HG03196 (cell line): ENCODE results near the gene THAP12.
"Not testable (repeated sequence)": the region's sequence is repeated elsewhere in the genome, so short reads cannot be mapped to it uniquely, and the experiment has no call there.

ENCODE experiments used
- ATAC-seq: cut with Tn5 transposase; IDR thresholded peaks from one replicate; pipeline ENCODE4 v1.9.1; 2021; ENCODE audit not compliant: unreplicated experiment

The THAP12 gene

DNA sequence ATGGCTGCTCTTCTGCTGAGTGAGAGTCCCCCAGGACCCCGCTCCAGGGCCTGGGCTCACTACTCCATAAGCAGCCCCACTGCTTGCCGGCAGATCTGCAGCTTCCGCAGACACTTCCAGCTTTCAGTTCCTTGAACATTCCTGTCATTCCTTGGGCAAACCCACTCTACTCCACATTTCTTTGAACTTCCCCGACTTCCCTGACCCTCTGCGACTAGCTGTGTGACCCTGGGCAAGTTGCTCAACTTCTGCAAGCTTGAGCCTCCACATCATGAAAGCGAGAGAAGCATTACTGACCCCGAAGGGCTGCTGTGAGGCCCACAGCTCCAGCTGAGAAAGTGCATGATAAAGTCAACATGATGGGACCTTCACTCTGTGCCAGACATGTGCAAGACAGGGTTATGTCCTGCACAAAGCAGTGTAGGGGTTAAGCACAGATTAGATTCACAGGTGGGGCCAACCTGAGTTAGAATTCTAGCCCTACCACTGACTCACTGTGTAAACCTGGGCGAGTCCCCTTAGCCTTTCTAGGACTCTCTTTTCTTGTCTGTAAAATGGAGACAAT is 51.8 kb downstream of the THAP12 start:
- ATAC-seq = no peak

- ATAC-seq = no peak
Measured at GRCh38 chr11:76327756-76328388, 53.1 kb downstream of the THAP12 start.

- ATAC-seq = no peak
Measured at GRCh38 chr11:76327202-76327601, 53.7 kb downstream of the THAP12 start.

DNA sequence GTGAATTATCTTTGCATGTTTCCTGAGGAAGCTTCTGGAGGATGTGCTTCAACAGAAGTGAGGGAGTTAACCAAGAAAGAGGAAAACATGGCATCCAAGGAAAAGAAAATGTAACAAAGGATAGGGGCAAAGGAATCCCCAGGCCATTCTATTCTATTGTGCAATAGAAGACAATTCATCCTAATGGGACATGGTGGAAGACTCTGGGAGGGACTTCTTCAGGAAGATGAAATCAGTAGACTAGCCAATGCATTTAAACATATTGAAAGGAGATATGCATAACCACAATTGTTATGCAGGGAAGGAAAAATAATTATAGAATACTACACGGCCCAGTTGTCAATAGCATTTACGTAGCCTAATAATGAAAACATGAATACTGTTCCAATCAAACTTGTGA is 55.7 kb downstream of the THAP12 start:
- ATAC-seq = no peak

DNA sequence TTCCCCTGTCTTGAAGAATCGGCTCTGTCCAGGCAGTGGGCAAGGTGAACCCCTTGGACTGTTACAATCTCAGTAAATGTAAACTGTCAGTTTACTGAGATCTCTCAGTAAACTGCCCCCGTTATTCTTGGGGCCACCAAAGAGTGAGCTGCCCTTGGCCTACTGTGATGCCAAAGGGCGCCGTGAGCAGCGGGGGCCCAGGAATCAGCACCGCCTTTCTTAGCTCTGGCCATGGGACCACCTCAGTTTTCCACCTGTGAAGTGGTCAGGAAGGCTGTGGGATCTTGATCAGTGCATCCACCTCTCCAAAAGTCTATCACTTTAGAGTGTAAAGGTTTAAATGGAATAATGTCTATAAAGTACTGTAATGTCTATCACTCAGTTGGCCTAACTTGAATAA is 57.1 kb downstream of the THAP12 start:
- no peak for ATAC-seq

GRCh38 chr11:76323375-76323774 is 57.6 kb downstream of the THAP12 start:
- ATAC-seq = not testable (repeated sequence)

- no peak for ATAC-seq
Measured at GRCh38 chr11:76322942-76323341, 58.0 kb downstream of the THAP12 start.

DNA sequence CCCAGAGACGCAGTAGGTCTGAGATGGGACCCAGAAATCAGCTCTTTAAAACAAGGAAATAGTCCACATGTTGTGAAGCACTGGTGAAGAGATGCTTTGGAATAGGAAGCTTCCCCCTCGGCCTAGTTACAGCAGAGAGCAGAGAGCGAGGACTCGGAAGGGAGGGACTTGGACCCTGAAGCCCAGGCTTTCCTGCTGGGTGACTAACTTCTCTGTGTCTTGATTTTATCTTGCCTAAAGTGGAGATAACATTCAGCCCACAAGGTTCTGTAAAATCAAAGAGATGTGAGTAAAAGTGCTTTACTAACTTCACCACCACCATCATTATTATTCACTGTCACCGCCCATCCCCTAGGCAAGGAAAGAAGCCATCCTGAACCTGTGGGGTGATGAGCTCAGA is 58.4 kb downstream of the THAP12 start:
- ATAC-seq = no peak

DNA sequence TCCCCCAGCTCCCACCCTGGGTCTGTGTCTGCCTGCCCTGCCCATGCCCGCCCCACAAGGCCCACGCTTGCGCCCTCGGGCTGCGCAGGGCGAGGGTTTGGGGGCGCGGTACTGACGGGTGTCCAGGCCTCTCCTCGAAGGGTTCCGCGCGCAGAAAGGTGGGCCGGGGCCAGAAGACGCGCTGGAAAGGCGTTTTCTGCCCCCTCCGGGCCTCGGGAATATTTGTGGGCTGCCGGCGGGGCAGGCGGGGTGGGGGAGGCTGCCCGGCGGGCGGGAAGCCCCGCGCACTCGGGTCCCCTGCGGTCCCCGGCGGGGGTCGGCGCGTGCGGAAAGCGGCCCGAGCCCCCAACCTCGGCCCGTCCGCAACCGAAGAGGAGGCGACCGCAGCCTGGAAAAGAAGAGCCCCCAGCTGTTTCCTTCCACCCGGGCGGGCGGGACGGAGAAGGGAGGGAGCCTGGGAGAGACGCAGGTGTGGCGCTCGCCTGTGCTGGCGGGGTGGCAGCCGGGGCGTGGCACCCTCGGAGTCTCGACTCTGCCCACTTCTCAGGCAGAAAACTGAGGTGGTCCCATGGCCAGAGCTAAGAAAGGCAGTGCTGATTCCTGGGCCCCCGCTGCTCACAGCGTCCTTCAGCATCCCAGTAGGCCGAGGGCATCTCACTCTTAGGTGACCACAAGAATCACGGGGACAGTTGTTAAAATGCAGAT is 59.0 kb downstream of the THAP12 start:
- ATAC-seq = no peak

GRCh38 chr11:76321340-76321739 is 59.6 kb downstream of the THAP12 start:
- no peak for ATAC-seq

- no peak for ATAC-seq
Measured at GRCh38 chr11:76320929-76321328, 60.0 kb downstream of the THAP12 start.

GRCh38 chr11:76319798-76320197 is 61.1 kb downstream of the THAP12 start:
- ATAC-seq = not testable (repeated sequence)

- no peak for ATAC-seq
Measured at GRCh38 chr11:76318744-76319384, 62.1 kb downstream of the THAP12 start.

DNA sequence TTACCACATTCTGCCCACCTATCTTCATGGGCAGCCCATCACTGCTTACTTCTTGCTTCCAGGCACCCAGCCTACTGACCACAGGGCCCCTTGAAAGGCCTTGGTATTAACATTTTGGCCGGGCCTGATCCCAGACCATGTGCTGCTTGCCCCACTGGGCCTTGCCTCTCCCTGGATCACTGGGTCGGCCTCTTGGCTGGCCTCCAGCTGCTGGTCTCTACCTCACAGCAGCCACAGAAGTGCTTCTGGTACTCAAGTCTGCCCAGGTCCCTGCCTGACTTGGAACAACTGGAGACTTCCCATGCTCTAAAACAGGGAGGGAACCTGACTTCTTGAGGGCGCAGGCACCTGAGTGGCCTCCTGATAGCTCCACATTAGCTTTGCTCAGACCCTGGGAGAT is 63.6 kb downstream of the THAP12 start:
- no peak for ATAC-seq

DNA sequence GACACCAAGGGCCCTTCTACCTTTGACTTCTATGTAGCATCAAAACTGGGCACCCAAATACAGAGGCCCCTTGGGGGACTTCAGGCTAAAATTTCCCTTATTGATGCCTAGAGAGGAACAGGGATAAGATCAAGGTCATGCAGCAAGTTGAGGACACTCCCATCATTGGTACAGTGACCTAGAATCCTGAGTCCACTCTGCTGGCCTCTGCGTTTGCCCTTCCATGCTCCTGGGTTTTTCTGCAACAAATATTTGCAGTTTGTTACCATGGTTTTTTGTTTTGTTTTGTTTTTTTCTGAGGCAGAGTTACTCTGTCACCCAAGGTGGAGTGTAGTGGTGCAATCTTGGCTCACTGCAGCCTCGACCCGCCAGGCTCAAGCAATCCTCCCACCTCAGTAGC is 64.2 kb downstream of the THAP12 start:
- no peak for ATAC-seq

DNA sequence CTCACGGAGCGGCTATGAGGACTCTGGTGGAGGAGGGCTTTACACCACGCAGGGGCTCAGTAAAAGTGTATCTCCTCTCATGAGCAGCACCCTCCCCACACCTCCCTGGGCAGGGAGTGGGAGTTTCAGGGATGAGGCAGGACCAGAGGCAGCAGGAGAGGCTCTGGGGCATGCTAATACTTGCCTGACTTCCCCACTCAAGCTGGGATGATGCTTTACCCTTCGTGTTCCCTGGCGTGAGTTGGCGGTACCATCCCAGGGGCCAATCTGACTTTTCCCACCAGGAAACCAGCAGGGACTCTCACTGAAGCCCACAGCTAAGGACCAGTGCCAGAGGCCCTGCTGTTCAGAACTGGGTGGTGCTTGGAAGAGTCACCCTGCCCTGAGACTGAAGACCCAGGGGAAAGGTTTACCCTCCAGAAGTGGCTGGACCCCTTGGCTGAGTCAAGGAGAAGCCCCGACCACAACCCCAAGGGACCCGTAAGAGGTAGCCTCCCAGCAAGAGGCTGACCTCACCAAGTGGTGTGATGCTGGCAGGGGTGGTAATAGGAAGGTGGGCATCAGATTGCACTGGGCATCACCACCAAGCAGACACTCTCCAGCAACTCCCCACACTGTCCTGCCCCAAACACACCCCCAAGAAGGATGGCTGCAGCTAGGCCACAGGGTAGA is 65.6 kb downstream of the THAP12 start:
- no peak for ATAC-seq

DNA sequence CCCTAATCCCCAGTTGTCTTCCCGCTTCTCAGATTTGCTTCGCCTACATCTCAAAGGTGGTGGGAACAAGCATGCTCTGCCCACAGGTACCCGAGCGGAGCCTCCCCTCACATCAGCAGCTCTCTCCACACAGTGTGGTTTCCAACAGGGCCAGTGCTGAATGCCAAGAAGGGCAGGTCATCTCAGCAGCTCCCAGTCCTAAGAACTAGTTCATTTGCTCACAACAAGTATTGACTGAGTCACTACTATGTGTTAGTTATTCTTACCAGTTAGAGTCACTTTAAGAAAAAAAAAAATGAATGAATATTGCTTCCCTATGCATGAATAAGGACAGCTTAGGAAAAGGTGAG is 66.2 kb downstream of the THAP12 start:
- ATAC-seq = no peak

DNA sequence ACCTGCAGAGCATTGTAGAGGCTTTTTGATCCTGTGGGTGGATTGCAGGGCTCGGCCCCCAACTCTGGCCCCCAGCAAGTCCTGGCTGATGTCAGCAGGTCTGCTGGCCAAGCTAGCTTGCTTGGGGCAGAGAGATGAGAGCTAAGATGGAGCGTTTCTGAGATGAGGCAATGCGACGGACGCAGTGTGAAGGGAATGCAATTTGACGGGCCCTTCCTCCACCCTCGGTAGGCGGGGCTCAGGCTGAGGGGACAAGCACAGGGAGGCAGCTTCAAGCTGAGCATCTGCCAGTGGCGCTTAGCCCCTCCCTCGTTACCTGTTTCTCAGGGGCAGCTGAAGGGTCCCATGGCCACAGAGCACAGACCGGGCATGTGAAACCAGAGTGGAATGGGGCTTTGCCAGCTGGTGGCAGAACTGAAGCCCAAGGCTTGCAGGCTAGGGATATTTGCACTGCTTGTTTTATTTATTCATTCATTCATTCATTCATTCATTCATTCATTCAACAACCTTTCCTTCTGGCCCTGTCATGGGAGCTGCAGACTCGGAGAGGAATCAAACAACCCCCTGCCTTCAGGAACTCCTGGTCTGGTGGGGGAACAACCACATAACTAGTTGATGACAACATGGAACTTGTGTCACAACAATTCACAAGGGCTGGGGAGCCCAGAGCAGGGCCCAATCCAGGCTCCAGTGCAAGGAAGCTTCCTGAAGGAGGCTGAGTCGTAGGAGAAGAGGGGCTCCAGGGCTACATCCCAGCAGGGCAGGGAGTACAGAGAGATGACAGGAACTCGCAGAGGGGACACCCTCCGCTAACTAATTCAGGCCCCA is 66.8 kb downstream of the THAP12 start:
- ATAC-seq = no peak

DNA sequence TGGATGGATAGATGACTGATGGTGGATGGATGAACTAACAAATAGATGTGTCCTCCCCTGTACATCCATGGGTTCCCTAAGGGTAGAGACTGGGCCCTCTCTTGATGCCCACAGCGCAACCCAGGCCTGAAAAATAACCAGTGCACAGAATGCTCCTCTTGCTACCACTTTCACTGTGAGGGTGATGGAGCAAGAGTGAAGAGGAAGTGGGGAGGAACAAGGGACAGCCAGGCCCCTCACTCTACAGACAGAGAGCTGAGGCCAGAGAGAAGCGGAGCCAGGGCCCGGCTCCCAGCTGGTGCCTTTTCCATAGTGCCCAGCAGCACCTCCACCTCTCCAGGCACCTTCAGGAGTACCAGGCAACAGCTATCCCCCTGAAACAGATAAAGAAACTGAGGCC is 67.7 kb downstream of the THAP12 start:
- ATAC-seq = no peak

GRCh38 chr11:76310832-76311595 is 69.9 kb downstream of the THAP12 start:
- ATAC-seq = no peak
